Measurements from ENCODE around the gene RBM22. TPM values are rescaled to one million over a fixed set of nuclear protein-coding genes. Genes with fewer than 3 reads are reported as not detected.

The RBM22 gene
- total and polyA plus RNA-seq, 9 donors: 32.0 to 44.9 (median 40.4) TPM

DNA sequence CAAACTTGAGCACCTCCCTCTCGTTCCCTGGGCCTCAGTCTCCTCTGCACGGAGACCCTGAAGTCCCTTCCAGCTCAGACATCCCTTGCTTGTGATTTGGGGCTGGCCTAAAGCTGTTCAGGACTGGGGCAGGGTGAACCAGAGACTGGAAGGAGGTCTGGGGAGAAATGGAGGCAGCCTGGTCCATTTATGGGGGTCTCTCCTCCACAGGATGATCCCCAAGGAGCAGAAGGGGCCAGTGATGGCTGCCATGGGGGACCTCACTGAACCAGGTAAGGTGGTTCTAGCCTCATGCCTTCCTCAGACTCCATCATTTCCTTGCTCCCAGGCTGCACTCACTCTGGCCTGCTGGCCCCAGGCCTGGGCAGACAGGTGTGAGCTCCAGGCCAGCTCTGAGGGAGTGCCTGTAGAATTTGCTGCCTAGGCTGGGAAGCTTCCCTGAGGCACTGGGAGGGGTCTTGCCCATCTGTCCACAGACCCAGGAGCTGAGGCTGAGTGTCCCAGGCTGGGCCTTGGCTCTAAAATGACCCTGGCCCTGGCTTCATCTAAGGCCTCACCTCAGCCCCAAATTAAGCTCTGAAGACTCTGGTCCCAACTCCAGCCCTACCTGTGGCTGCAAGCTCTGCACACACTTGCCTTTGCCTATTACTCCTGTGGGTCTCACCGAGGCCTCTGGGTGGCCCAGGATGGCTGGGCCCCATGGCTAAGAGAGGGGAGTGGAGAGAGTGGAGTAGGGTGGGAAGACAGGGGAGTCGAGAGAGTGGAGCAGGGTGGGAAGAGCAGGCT lies 37.9 kb downstream of the RBM22 start:
- DNase-seq: no peak
- H3K27me3 ChIP-seq (ENCODE audit: control insufficient read depth, insufficient read depth, low read length): no peaks in the 10 kb centered on the region
- no peaks in the 10 kb centered on the region for H3K36me3 ChIP-seq (ENCODE audit: control insufficient read depth, insufficient read depth, low read length)
- peaks cover 44% of the 10 kb centered on the region for H3K4me1 ChIP-seq (ENCODE audit: control insufficient read depth, insufficient read depth, low read length)
- WGBS (ENCODE audit: insufficient coverage): 67% methylated on average over 1 of the region's 4 CpGs
- no peaks in the 10 kb centered on the region for H3K9me3 ChIP-seq (replicated peaks; ENCODE audit: control insufficient read depth, low read depth, low read length)
- no peak overlapping the region for H3K4me3 ChIP-seq (ENCODE audit: low read length)
- no peak overlapping the region for H3K27ac ChIP-seq (ENCODE audit: low read length)

DNA sequence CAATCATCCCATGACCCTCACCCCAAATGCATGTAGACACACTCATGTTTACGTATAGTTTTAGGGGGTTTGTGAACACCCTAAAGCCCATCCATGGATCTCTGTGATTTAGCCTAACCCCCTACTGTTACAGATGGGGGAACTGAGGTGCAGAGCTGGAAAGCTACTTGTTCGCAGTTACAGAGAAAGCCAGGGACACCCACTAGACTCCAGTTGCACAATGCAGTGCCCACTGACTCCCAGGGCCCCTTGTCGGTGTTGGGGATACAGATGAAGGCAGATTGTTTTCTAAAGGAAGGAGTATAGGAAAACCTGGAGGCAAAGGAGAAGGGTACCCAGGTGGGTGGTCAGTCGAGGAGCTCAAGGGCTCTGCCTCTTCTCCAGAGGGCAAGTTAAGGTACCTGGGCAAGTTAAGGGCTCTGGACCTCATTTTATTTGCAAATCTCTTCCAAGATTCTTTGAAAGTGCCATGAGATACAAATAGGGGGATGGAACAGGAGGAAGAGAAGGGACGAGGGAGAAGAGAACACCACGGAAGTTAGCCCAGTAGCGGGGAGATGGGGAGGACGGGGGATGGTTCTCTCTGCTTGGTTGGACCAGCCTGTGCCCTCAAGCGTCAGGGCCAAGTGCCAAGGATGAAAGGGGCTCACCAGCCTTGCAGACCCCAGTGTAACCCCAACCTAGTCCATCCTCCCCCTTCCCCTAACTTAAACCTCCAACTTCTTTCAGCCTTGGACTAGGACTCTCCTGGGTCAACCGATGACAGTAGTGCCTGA lies 38.9 kb downstream of the RBM22 start:
- DNase-seq: no peak
- H3K4me3 ChIP-seq (ENCODE audit: low read length): no peak overlapping the region
- no peaks in the 10 kb centered on the region for H3K36me3 ChIP-seq (ENCODE audit: control insufficient read depth, insufficient read depth, low read length)
- WGBS (ENCODE audit: insufficient coverage): 84% methylated on average over 7 of the region's 10 CpGs
- peaks cover 53% of the 10 kb centered on the region for H3K4me1 ChIP-seq (ENCODE audit: control insufficient read depth, insufficient read depth, low read length)
- H3K9me3 ChIP-seq (replicated peaks; ENCODE audit: control insufficient read depth, low read depth, low read length): no peaks in the 10 kb centered on the region
- no peaks in the 10 kb centered on the region for H3K27me3 ChIP-seq (ENCODE audit: control insufficient read depth, insufficient read depth, low read length)
- no peak overlapping the region for H3K27ac ChIP-seq (ENCODE audit: low read length)

DNA sequence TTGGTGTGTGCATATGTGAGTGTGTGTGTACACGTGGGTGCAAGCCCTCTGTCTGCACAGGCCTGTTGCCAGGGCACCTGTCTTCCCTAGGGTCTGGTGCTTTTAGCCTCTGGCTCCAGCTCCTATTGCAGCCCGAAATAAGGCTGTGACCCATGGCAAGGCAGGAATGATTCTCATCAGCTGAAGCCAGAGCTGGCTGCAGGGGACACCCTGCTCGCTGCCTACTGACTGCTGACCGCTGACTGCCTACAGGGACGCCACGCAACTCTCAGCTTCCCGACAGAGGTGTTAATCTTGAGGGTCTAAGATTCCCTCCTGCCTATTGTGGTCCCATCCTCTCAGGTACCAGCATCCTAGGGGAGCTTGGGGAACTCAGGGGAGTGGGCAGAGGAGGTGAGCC lies 39.8 kb downstream of the RBM22 start, which contains the start of gene MYOZ3:
TSS of gene MYOZ3 (plus strand) at position 166 of the 400 bp plus-strand sequence. CDS start 1,691 bp downstream, outside the sequence.
- peaks cover 58% of the 10 kb centered on the region for H3K4me1 ChIP-seq (ENCODE audit: control insufficient read depth, insufficient read depth, low read length)
- 41% methylated on average over 3 of the region's 7 CpGs for WGBS (ENCODE audit: insufficient coverage)

DNA sequence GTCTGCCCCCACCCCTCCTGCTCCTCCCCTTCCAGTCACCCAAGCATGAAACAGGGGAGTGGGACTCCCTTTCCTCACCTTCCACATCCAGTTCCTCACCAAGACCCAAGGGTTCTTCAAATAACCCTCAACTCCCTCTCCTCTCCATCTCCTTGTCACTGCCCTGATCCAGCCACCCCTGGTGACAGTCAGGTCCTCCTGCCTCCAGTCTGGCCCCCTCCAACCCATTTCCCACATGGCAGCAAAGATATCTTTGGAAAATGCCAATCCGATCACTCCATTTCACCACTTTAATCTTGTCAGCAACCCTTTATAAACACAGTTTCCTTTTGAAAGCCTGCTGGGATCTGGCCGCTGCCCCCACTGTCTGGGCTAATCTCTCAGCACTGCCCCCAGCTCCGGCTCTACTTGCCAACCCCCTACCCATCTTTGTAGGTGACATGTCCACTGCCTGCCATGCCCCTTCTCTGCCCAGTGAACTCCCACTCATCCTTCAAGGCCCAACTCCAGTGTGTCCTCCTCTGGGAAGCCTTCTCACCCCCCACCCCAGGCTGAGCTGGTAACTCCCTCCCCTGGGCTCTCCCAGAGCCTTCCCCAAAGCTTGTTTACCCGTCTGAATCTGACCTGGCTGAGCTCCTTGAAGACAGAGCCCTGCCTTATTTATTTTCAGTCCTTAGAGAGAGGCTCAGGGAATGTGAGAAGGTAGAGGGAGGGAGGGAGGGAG lies 40.6 kb downstream of the RBM22 start:
- H3K27me3 ChIP-seq (ENCODE audit: control insufficient read depth, insufficient read depth, low read length): no peaks in the 10 kb centered on the region
- peak; percentile 23 for DNase-seq
- peaks cover 61% of the 10 kb centered on the region for H3K4me1 ChIP-seq (ENCODE audit: control insufficient read depth, insufficient read depth, low read length)
- no peak overlapping the region for H3K4me3 ChIP-seq (ENCODE audit: low read length)
- H3K27ac ChIP-seq (ENCODE audit: low read length): peak overlapping the region; percentile 73
- no peaks in the 10 kb centered on the region for H3K9me3 ChIP-seq (replicated peaks; ENCODE audit: control insufficient read depth, low read depth, low read length)
- no peaks in the 10 kb centered on the region for H3K36me3 ChIP-seq (ENCODE audit: control insufficient read depth, insufficient read depth, low read length)
- 56% methylated on average over 4 of the region's 4 CpGs for WGBS (ENCODE audit: insufficient coverage)

More for the DNA sequence above, 39.8 kb downstream of the RBM22 start, which contains the start of gene MYOZ3:
- H3K27ac ChIP-seq (ENCODE audit: low read length): peak within 1 kb of the TSS; percentile 73
- H3K4me3 ChIP-seq (ENCODE audit: low read length): no peak within 1 kb of the TSS
- H3K36me3 ChIP-seq (ENCODE audit: control insufficient read depth, insufficient read depth, low read length): no peaks in the 10 kb centered on the region
- H3K9me3 ChIP-seq (replicated peaks; ENCODE audit: control insufficient read depth, low read depth, low read length): no peaks in the 10 kb centered on the region
- DNase-seq: peak; percentile 57
- no peaks in the 10 kb centered on the region for H3K27me3 ChIP-seq (ENCODE audit: control insufficient read depth, insufficient read depth, low read length)

DNA sequence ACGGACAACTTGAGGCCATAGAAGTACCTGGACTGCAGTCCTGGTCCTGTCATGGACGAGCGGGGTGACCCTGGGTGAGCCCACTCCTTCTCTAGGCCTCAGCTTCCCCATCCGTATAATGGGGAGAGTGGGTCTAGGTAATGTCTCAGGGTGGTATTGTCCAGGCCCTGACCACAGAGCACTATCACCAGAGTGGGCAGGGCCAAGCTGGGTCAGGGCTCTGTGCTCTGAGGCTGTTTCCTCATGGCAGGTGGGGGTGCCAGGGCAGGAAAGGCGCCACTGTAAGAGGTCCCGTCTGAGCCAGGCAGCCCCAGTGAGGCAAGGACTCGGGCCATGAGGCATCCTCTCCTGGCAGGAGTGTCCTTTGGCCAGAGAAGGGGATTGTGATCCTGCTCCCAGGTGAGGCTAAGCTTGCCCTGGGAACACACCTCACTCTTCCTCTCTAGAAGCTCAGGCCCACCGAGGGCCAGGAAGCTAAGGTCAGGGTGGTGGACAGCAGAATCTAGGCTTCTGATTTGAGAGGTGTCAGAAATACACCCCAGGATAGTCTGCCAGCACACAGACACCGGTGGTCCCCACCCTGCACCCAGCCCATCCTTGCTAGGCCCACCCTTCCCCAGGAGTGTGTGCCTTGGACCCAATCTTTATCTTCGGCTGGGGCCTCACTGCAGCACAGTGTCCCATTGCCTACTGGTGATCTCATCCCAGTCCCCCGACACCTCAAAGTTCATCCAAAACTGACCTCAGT lies 41.3 kb downstream of the RBM22 start:
- DNase-seq: no peak
- no peaks in the 10 kb centered on the region for H3K9me3 ChIP-seq (replicated peaks; ENCODE audit: control insufficient read depth, low read depth, low read length)
- no peaks in the 10 kb centered on the region for H3K27me3 ChIP-seq (ENCODE audit: control insufficient read depth, insufficient read depth, low read length)
- H3K36me3 ChIP-seq (ENCODE audit: control insufficient read depth, insufficient read depth, low read length): no peaks in the 10 kb centered on the region
- no peak overlapping the region for H3K4me3 ChIP-seq (ENCODE audit: low read length)
- peaks cover 61% of the 10 kb centered on the region for H3K4me1 ChIP-seq (ENCODE audit: control insufficient read depth, insufficient read depth, low read length)
- WGBS (ENCODE audit: insufficient coverage): 86% methylated on average over 8 of the region's 11 CpGs
- no peak overlapping the region for H3K27ac ChIP-seq (ENCODE audit: low read length)

DNA sequence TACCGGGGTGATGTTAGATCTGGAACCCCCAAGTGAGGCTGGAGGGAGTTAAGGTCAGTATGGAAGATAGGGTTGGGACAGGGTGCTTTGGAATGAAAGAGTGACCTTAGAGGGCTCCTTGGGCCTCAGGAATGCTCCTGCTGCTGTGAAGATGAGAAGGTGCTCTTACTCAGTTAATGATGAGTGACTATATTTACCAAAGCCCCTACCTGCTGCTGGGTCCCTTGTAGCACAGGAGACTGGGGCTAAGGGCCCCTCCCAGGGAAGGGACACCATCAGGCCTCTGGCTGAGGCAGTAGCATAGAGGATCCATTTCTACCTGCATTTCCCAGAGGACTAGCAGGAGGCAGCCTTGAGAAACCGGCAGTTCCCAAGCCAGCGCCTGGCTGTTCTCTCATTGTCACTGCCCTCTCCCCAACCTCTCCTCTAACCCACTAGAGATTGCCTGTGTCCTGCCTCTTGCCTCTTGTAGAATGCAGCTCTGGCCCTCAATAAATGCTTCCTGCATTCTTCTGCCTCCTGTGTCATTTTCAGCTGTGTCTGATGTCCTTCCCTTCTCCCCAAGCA lies 42.1 kb downstream of the RBM22 start:
- H3K4me3 ChIP-seq (ENCODE audit: low read length): no peak overlapping the region
- H3K27ac ChIP-seq (ENCODE audit: low read length): no peak overlapping the region
- H3K27me3 ChIP-seq (ENCODE audit: control insufficient read depth, insufficient read depth, low read length): no peaks in the 10 kb centered on the region
- H3K36me3 ChIP-seq (ENCODE audit: control insufficient read depth, insufficient read depth, low read length): no peaks in the 10 kb centered on the region
- no peak for DNase-seq
- H3K4me1 ChIP-seq (ENCODE audit: control insufficient read depth, insufficient read depth, low read length): peaks cover 64% of the 10 kb centered on the region
- H3K9me3 ChIP-seq (replicated peaks; ENCODE audit: control insufficient read depth, low read depth, low read length): no peaks in the 10 kb centered on the region
- WGBS (ENCODE audit: insufficient coverage): 68% methylated on average over 3 of the region's 3 CpGs

DNA sequence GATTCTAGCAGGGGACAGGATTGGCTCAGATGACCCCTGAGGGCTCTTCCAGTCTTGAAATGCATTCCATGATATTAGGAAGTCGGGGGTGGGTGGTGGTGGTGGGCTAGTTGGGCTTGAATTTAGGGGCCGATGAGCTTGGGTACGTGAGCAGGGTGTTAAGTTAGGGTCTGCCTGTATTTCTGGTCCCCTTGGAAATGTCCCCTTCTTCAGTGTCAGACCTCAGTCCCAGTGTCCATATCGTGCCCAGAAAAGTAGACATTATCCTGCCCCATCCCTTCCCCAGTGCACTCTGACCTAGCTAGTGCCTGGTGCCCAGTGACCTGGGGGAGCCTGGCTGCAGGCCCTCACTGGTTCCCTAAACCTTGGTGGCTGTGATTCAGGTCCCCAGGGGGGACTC lies 42.7 kb downstream of the RBM22 start:
- Histone ChIP-seq H3K9me3 (replicated peaks; ENCODE audit: control insufficient read depth, low read depth, low read length) (no peaks in the 10 kb centered on the region), H3K27ac (ENCODE audit: low read length) (peak overlapping the region; percentile 86), H3K4me3 (ENCODE audit: low read length) (no peak overlapping the region), H3K4me1 (ENCODE audit: control insufficient read depth, insufficient read depth, low read length) (peaks cover 69% of the 10 kb centered on the region), H3K36me3 (ENCODE audit: control insufficient read depth, insufficient read depth, low read length) (no peaks in the 10 kb centered on the region), H3K27me3 (ENCODE audit: control insufficient read depth, insufficient read depth, low read length) (no peaks in the 10 kb centered on the region)
- DNase-seq: no peak
- WGBS (ENCODE audit: insufficient coverage): 83% methylated on average over 2 of the region's 4 CpGs

DNA sequence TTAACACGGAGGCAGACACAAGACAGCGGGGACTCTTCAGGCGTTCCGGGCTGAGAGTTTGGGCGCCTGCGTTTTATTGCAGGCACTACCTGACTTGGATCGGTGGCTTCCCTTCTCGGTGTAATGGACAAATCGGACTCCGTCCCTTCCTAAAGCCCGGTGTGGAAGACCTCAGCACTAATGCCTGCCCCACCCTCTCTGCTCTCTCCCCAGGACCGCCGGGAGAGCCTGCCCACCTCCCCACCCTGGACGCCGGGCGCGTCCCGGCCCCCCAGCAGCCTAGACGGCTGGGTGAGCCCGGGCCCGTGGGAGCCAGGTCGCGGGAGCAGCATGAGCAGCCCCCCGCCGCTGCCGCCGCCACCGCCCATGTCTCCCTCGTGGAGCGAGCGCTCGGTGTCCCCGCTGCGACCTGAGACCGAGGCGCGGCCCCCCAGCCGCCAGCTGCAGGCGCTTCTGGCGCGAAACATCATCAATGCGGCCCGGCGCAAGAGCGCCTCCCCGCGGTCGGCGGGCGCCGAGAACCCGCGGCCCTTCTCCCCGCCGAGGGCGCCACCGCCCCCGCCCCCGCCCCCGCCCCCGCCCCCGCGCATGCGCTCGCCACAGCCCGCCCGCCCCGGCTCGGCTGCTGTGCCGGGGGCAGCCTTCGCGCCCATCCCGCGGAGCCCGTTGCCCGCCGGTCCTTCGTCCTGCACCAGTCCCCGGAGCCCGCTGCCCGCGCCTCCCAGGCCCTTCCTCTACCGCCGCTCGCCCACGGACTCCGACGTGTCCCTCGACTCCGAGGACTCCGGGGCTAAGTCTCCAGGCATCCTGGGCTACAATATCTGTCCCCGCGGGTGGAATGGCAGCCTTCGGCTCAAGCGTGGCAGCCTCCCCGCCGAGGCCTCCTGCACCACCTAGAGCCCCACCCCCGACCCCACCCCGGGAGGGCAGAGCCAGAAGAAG lies 44.4 kb downstream of the RBM22 start:
- H3K9me3 ChIP-seq (replicated peaks; ENCODE audit: control insufficient read depth, low read depth, low read length): no peaks in the 10 kb centered on the region
- peak; percentile 90 for DNase-seq
- H3K4me3 ChIP-seq (ENCODE audit: low read length): peak overlapping the region; percentile 52
- no peaks in the 10 kb centered on the region for H3K27me3 ChIP-seq (ENCODE audit: control insufficient read depth, insufficient read depth, low read length)
- H3K36me3 ChIP-seq (ENCODE audit: control insufficient read depth, insufficient read depth, low read length): peaks cover 2% of the 10 kb centered on the region
- 2% methylated on average over 68 of the region's 99 CpGs for WGBS (ENCODE audit: insufficient coverage)
- peak overlapping the region; percentile 86 for H3K27ac ChIP-seq (ENCODE audit: low read length)
- H3K4me1 ChIP-seq (ENCODE audit: control insufficient read depth, insufficient read depth, low read length): peaks cover 74% of the 10 kb centered on the region
